Effector CD8-positive, alpha-beta T cell (primary cell): Measurements from ENCODE around the gene COL3A1.

ENCODE experiments used
- DNase-seq: peaks from one replicate; lab custom pipeline; 2025; lab: John Stamatoyannopoulos, UW

The COL3A1 gene

GRCh38 chr2:188975497-188976102 is 1.4 kb downstream of the COL3A1 start:
- DNase-seq, result no peak

DNA sequence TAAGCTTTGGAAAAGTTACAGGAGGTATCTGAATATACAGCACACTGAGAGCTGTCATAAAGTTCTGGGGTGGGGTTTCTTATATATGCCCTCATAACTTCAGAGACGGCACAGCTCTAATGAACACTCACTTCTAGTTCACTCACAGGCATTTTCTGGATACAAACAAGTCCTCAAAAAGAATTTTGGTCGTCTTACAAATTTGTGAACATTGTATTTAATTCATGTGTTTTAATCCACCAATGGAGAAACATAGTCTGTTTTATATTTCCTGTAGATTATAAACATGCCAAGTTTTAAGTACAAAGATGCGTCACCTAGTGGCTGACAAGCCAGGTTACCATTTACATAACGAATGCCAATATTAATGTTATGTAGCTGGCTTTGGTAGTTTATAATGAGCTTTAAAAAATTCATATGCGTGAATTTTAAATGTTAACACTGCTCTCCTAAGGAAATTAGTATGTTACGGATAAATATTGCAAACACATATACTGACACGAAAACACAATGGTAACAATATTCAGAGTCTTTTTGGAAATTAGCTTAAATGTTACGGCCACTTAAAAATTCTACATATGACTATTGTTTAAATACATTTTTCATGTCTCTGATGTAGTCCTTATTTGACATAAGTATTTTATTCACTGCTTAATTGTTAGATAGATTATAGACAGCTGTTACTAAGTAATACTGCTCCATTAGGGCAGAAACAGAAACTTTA is 2.5 kb downstream of the COL3A1 start:
- no peak for DNase-seq

DNA sequence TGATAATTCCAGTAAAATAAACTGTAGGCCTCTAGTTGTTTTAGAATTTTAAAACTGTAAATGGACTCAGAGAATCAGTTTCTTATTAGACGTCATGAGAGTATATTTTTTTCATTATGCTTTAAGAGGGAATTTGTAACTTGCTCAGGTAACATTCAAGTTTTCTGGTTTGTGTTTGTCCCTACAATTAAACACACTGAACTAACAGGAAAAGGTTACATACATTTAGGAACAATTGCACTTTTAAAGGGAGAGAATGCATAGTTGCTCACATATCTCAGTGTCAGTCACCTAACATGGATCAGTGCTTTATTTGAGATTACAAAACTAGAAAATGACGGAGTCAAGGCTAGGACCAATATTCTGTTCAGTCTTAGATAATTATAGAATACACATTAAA is 3.1 kb downstream of the COL3A1 start:
- DNase-seq, result no peak

DNA sequence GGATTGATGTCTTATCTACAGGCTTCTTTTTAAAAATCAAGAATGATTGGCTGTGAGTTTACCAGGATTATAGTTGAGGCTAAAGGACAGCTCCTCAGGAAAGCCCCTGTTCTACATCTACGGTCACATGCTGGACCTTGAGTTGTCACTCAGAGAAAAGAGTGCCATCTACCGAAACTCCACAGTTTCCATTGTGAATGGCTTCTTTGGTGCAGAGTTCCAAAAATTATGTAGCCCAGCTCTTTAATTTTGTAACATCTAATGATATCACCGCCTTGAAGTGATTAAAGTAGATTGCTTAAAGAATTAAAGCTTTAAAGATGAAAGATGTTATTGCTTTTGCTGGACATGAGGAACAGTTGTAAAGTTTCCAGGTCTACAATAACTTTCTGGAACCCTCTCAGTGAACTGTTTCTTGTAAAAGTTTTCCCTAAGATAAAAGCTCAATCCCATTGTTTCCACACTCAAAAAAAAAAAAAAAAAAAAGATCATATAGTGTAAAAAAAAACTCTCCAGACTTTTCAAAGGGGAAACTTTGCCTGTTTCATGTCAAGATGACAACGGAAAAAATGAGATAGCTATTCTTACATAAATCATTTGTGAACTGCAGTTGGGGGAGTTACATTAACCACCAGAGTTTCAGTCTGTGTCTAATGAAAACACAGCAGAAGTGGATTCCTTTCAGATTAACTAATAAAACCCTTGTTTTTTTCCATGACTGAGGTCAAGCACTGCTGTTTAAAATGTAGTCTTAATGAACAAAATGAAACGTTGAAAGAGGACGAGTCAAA is 4.3 kb downstream of the COL3A1 start:
- no peak for DNase-seq

- no peak for DNase-seq
Measured at GRCh38 chr2:188979187-188980114, 5.3 kb downstream of the COL3A1 start.

DNA sequence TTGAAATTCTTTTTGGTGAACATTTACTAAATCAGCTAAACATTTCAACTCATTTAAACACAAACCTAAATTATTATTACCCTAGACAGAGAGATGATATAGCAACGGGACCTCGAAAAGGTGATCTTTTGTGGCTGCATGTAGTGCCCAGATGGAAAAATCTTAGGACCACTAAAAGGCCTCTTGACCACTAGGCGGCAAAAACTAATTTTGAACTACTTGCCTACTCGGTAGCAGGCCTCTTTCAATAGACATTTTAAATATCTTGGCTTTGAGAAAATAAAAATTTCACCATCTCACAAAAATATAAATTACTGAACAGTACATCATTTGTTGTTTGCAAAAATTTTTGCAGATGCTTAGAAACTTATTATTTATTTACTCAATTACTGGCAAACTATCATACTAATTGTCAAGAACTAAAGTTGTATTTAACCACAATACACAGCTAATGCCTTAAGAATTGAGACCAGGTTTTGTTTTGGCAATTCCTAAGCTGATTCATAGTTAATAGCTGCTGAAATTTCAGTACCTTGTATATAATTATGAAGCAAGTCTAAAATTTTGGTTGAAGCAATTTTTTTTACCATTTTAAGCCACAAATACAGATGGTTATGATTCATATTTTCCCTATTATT is 9.4 kb downstream of the COL3A1 start:
- DNase-seq, result no peak

DNA sequence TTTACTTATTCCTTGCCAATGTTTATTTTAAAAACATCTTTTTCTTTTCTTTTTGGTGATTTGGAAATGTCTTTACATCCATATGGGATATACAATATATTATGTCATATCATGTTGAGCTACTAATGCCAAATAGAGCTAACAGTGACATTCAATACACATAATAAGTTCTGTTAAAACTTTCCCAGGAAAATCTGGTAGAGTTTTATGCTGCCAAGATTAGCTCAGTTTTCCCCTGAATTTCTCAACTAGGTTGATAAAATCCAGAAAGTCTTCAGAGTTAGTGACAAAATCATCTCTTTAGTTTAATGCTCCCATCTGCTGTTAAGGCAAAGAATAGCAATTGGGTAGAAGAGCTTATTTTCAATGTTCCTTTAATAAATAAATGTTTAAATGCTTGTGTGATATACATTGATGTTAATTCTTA is 9.9 kb downstream of the COL3A1 start:
- DNase-seq, result no peak

GRCh38 chr2:188984680-188985079 is 10.5 kb downstream of the COL3A1 start:
- no peak for DNase-seq

DNA sequence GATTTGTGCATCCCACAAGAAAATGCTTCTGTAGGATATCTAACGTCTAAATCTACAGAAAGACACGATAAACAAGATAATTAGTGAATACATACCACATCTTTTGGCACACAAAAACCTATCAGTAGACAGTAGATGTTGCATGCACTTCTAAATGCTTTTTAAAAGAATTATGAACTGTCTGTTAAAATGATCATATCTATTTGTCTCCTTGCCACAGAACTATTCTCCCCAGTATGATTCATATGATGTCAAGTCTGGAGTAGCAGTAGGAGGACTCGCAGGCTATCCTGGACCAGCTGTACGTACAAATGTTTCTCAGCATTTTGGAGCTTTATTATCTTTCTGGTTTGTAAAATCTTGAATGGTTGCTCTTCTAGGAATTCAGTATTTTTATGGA is 12.7 kb downstream of the COL3A1 start:
- DNase-seq, result no peak

DNA sequence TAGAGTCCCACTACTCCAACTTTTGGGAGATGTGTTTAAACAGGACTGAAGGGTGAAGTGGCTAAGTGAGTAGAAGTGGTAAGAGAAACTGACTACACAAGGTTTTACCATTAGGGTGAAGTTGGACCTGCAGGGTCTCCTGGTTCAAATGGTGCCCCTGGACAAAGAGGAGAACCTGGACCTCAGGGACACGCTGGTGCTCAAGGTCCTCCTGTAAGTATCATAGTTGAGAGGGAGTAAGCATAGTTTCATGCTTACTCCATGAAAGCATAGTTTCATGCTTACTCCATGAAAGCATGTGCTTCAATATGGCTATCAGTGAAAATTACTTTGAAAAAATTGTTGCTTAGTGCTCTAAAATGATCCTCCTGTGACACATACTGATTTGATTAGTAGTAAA is 19.1 kb downstream of the COL3A1 start:
- DNase-seq, result no peak

GRCh38 chr2:188997263-188997662 is 23.1 kb downstream of the COL3A1 start:
- DNase-seq, result no peak

GRCh38 chr2:189000221-189000620 is 26.0 kb downstream of the COL3A1 start:
- no peak for DNase-seq

- DNase-seq, result no peak
Measured at GRCh38 chr2:189002079-189002478, 27.9 kb downstream of the COL3A1 start.

- no peak for DNase-seq
Measured at GRCh38 chr2:189008555-189009262, 34.5 kb downstream of the COL3A1 start.

DNA sequence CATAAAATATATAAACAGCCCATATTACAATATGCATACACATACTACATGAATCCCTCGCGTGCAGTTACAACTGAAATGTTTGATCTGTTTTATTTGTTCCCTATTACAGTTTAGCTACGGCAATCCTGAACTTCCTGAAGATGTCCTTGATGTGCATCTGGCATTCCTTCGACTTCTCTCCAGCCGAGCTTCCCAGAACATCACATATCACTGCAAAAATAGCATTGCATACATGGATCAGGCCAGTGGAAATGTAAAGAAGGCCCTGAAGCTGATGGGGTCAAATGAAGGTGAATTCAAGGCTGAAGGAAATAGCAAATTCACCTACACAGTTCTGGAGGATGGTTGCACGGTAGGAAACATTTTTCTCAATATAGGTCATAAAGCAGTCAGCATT is 36.4 kb downstream of the COL3A1 start:
- DNase-seq, result no peak

GRCh38 chr2:189012351-189012750 is 38.2 kb downstream of the COL3A1 start:
- no peak for DNase-seq

DNA sequence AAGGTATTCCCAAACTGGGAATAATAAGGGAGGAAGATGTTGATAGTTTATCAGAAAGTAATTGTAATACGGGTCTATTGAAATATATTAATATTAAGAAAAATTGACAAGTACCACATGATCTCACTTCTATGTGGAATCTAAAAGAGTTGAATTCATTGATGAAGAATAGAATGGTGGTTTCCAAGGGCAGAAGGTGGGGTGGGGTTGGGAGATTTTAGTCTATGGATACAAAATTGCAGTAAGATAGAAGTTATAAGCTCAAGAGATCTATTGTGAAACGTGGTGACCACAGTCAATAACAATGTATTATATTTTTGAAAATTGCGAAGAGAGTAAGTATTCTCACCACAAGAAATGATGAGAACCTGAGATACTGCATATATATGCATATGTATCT is 38.9 kb downstream of the COL3A1 start:
- DNase-seq, result no peak

- DNase-seq, result no peak
Measured at GRCh38 chr2:189013671-189014448, 39.7 kb downstream of the COL3A1 start.

DNA sequence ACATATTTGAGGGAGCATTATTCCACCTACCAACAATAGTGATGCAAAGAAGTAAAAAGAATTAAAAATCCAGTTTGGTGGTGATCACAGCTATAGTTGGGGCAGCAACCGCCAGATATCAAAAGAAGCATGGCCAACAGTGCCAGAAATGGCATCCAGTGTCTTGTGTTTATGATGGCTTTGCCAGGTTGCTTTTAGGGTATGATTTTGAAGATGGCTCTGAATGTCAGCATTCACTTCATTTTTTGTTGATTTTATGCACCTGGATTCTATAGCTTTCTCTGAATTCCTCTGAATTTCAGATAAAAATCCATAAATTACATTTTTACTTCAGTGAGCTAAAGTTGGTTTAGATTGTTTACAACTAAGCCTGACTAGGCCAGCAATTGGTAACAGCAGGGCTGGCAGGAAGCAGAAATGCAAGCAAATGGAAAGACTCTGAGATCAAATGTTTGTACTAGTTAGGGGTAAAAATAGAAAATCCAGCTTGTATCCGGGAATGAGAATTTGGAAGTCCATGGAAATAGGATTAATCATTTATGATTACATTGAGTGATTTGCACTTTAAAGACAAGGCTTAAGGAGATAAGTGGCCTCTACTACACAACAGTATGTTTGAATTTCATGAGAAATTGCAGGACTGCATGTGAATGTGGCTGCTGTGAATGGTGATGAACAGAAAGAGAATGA is 40.4 kb downstream of the COL3A1 start:
- DNase-seq, result no peak
